CD4-positive, alpha-beta memory T cell (primary cell): Measurements from ENCODE around the gene CDH16. TPM values are rescaled to one million over a fixed set of nuclear protein-coding genes. Genes with fewer than 3 reads are reported as not detected.
A peak's percentile ranks its signal among the peaks of the same experiment; 100 is the strongest.

Experiments
- CTCF ChIA-PET: fragments of 350-600 bp; sonication (Branson Sonifier 250); formaldehyde crosslinking; loops from one replicate; lab custom pipeline; 2021; ENCODE audit warnings: inconsistent platforms; ENCODE audit not compliant: partially characterized antibody; lab: Charles Lee
- POLR2A ChIA-PET: fragments of 350-600 bp; sonication (Branson Sonifier 250); formaldehyde crosslinking; loops from one replicate; lab custom pipeline; 2021; ENCODE audit not compliant: partially characterized antibody; lab: Charles Lee
- DNase-seq, 5 donors: peaks; one replicate each; pipeline versions ENCODE4 v3.0.0 to v3.0.0-alpha.2; 2020 to 2022; ENCODE audit warnings: mixed read lengths in 1 of 5
- H3K27ac ChIP-seq: one replicate; pipeline ENCODE4 v1.7.0; 2013; ENCODE audit warnings: low read depth, low read length
- H3K27me3 ChIP-seq: 2 replicates; pipeline ENCODE4 v1.7.0; 2013; ENCODE audit warnings: mild to moderate bottlenecking, low read length, moderate library complexity; ENCODE audit not compliant: insufficient read depth
- H3K36me3 ChIP-seq: 2 replicates; pipeline ENCODE4 v1.7.0; 2013; ENCODE audit warnings: mild to moderate bottlenecking, low read length, moderate library complexity; ENCODE audit not compliant: insufficient read depth
- H3K4me1 ChIP-seq: 2 replicates; pipeline ENCODE4 v1.7.0; 2013; ENCODE audit warnings: mild to moderate bottlenecking, low read length, moderate library complexity; ENCODE audit not compliant: insufficient read depth
- H3K4me3 ChIP-seq, 2 donors: one replicate each; pipeline ENCODE4 v1.7.0; 2013; ENCODE audit warnings: low read length in 2 of 2, mild to moderate bottlenecking in 1 of 2
- H3K9me3 ChIP-seq, 2 donors: one replicate each; pipeline ENCODE4 v1.7.0; 2013; ENCODE audit warnings: low read length in 2 of 2, control low read depth in 1 of 2; ENCODE audit not compliant: control insufficient read depth in 1 of 2
- H3K27ac Mint-ChIP-seq, 7 donors: one replicate each; pipeline ENCODE4 v1.8.0; 2020 to 2021; ENCODE audit warnings: mixed read lengths in 7 of 7, mild to moderate bottlenecking in 6 of 7, inconsistent platforms in 3 of 7, moderate library complexity in 3 of 7
- H3K27me3 Mint-ChIP-seq, 2 donors: one replicate each; pipeline ENCODE4 v1.8.0; 2020 to 2021; ENCODE audit warnings: mixed read lengths in 2 of 2
- H3K36me3 Mint-ChIP-seq, 2 donors: one replicate each; pipeline ENCODE4 v1.8.0; 2020 to 2021; ENCODE audit warnings: mixed read lengths in 2 of 2, inconsistent platforms in 1 of 2, mild to moderate bottlenecking in 1 of 2
- H3K4me1 Mint-ChIP-seq, 4 donors: one replicate each; pipeline ENCODE4 v1.8.0; 2020 to 2021; ENCODE audit warnings: mixed read lengths in 4 of 4, mild to moderate bottlenecking in 1 of 4
- H3K4me3 Mint-ChIP-seq, 8 donors: one replicate each; pipeline ENCODE4 v1.8.0; 2020 to 2021; ENCODE audit warnings: mixed read lengths in 8 of 8, mild to moderate bottlenecking in 7 of 8, moderate library complexity in 6 of 8, inconsistent platforms in 3 of 8
- H3K9me3 Mint-ChIP-seq, 8 donors: one replicate each; pipeline ENCODE4 v1.8.0; 2020 to 2021; ENCODE audit warnings: mixed read lengths in 8 of 8, mild to moderate bottlenecking in 5 of 8, inconsistent platforms in 3 of 8, moderate library complexity in 1 of 8
- intact Hi-C: fragments of 100-400 bp; cut with micrococcal nuclease; formaldehyde crosslinking; loops from one replicate; pipeline ENCODE4 v1.15.1; 2023
- polyA plus RNA-seq, 2 donors: library from polyadenylated mRNA; unstranded; fragments of 300-500 nt; fragmentation: Illumina TruSeq; gene quantifications; one replicate each; pipeline ENCODE4 v1.2.3, GENCODE V29; 2021
- total RNA-seq, 2 experiments: library from RNA; stranded (reverse); gene quantifications; one replicate each; pipeline ENCODE4 v1.2.3, GENCODE V29; 2021

Gene CDH16
- total and polyA plus RNA-seq, 4 experiments from 2014 or later, result not detected

GRCh38 chr16:66862023-66862520 lies 56.6 kb downstream of the CDH16 start:
- POLR2A ChIA-PET, result interaction anchor here (1.2 kb wide), 1 partner anchor 10 kb away, joined by 3 read pairs; no protein-coding TSS in a partner anchor
- no peaks in the 10 kb centered on the region for H3K4me1 Mint-ChIP-seq
- intact Hi-C loops, result no loop called here

GRCh38 chr16:66859397-66860068 lies 59.2 kb downstream of the CDH16 start:
- Mint-ChIP-seq H3K9me3 (no peaks in the 10 kb centered on the region), H3K4me1 (no peaks in the 10 kb centered on the region), H3K27ac (peak overlapping the region in 3 of 7 donors; percentile 10 to 57 (median 23)), H3K4me3 (no peak overlapping the region), H3K36me3 (no peaks in the 10 kb centered on the region), H3K27me3 (no peaks in the 10 kb centered on the region)
- Histone ChIP-seq H3K4me3 (no peak overlapping the region), H3K9me3 (no peaks in the 10 kb centered on the region), H3K27ac (no peak overlapping the region), H3K4me1 (no peaks in the 10 kb centered on the region), H3K27me3 (no peaks in the 10 kb centered on the region), H3K36me3 (no peaks in the 10 kb centered on the region)
- intact Hi-C loops, result no loop called here
- POLR2A ChIA-PET, result interaction anchor here (1.2 kb wide), 1 partner anchor 29 kb away, joined by 3 read pairs; the partner anchor contains the start of gene NAE1
- CTCF ChIA-PET, result interaction anchor here (0.7 to 2.5 kb wide), 7 partner anchors 8 to 296 kb away, joined by 3 to 10 read pairs (median 7); partner anchors contain the start of gene NAE1
- no peak for DNase-seq

More at GRCh38 chr16:66862023-66862520, 56.6 kb downstream of the CDH16 start:
- Mint-ChIP-seq H3K27me3 (no peaks in the 10 kb centered on the region), H3K36me3 (no peaks in the 10 kb centered on the region), H3K27ac (no peak overlapping the region), H3K4me3 (no peak overlapping the region), H3K9me3 (no peaks in the 10 kb centered on the region)
- H3K27me3 ChIP-seq, result no peaks in the 10 kb centered on the region
- no peak overlapping the region for H3K4me3 ChIP-seq
- H3K9me3 ChIP-seq, result no peaks in the 10 kb centered on the region
- CTCF ChIA-PET, result interaction anchor here (0.8 to 2.8 kb wide), 5 partner anchors 9 to 110 kb away, joined by 3 to 11 read pairs (median 5); partner anchors contain the start of genes DYNC1LI2 and NAE1
- no peaks in the 10 kb centered on the region for H3K36me3 ChIP-seq
- H3K4me1 ChIP-seq, result no peaks in the 10 kb centered on the region
- no peak for DNase-seq
- no peak overlapping the region for H3K27ac ChIP-seq

DNA sequence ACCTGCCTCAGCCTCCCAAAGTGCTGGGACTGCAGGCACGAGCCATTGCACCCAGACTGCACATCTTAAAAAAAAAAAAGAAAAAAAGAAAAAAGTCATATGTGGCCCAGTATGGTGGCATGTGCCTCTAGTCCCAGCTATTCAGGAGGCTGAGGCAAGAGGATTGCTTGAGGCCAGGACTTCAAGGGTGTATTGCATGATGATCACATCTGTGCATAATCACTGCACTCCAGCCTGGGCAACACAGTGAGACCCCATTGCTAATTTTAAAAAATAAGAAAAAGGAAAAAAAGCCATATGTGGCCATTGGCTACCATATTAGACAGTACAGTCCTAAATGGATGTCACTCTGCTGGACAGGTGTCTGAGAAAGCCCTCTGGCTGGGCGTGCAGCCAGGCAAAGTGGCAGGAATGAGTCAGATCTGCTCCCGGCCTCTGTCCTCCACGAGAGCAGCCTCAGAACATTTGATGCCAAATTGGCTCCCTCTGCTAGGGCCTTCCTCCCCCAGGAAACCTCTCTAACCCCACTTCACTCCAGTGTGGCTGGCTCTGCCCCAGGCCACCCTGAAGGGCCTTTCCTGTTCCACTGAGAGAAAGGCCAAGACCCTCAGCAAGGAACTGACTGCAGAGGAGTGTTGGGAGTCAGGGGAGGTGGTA lies 59.8 kb downstream of the CDH16 start:
- Histone ChIP-seq H3K27ac (no peak overlapping the region), H3K9me3 (no peaks in the 10 kb centered on the region), H3K4me1 (no peaks in the 10 kb centered on the region), H3K36me3 (no peaks in the 10 kb centered on the region), H3K4me3 (no peak overlapping the region), H3K27me3 (no peaks in the 10 kb centered on the region)
- H3K27ac Mint-ChIP-seq, result peak overlapping the region in 1 of 7 donors; percentile 57
- no peaks in the 10 kb centered on the region for H3K27me3 Mint-ChIP-seq
- H3K4me1 Mint-ChIP-seq, result no peaks in the 10 kb centered on the region
- H3K9me3 Mint-ChIP-seq, result no peaks in the 10 kb centered on the region
- no peak for DNase-seq
- intact Hi-C loops, result no loop called here
- H3K36me3 Mint-ChIP-seq, result no peaks in the 10 kb centered on the region
- no peak overlapping the region for H3K4me3 Mint-ChIP-seq
- POLR2A ChIA-PET, result no interaction called here
- CTCF ChIA-PET, result interaction anchor here (2.5 kb wide), 1 partner anchor 9 kb away, joined by 9 read pairs; no protein-coding TSS in a partner anchor

Other genes starting within 250 kb of the CDH16 start
- gene CMTM4, start 222.1 kb downstream of the CDH16 start, total RNA-seq, result 1 to 10 TPM; 2.0 to 2.2 TPM
- gene CMTM4, start 222.1 kb downstream of the CDH16 start, polyA plus RNA-seq, result under 1 TPM in 1 of 2 donors, not detected in 1; 0.21 TPM
- gene DYNC1LI2, start 167.3 kb downstream of the CDH16 start, total RNA-seq, result 10 to 100 TPM; 73.2 to 78.1 TPM
- 10 to 100 TPM; 16.0 to 32.9 TPM for gene DYNC1LI2, start 167.3 kb downstream of the CDH16 start, polyA plus RNA-seq
- gene TERB1, start 117.3 kb downstream of the CDH16 start, total RNA-seq, result 1 to 10 TPM in 1 of 2 experiments, under 1 TPM in 1; 0.83 to 1.1 TPM
- gene TERB1, start 117.3 kb downstream of the CDH16 start, polyA plus RNA-seq, result not detected
- gene NAE1, start 87.9 kb downstream of the CDH16 start, total RNA-seq, result 10 to 100 TPM; 93.8 to 95.3 TPM
- 100 to 1,000 TPM in 1 of 2 donors, 10 to 100 TPM in 1; 70.4 to 101 TPM for gene NAE1, start 87.9 kb downstream of the CDH16 start, polyA plus RNA-seq
- not detected for gene CA7, start 74.5 kb downstream of the CDH16 start, total RNA-seq
- gene CA7, start 74.5 kb downstream of the CDH16 start, polyA plus RNA-seq, result not detected
- gene PDP2, start 38.4 kb downstream of the CDH16 start, total RNA-seq, result 10 to 100 TPM; 16.3 to 19.3 TPM
- gene PDP2, start 38.4 kb downstream of the CDH16 start, polyA plus RNA-seq, result 1 to 10 TPM; 2.4 to 4.0 TPM
- gene RRAD, start 6.7 kb upstream of the CDH16 start, total RNA-seq, result under 1 TPM; 0.29 to 0.58 TPM
- gene RRAD, start 6.7 kb upstream of the CDH16 start, polyA plus RNA-seq, result not detected
- gene CIAO2B, start 15.5 kb upstream of the CDH16 start, total RNA-seq, result 10 to 100 TPM; 72.7 to 75.0 TPM
- gene CIAO2B, start 15.5 kb upstream of the CDH16 start, polyA plus RNA-seq, result 100 to 1,000 TPM; 128 to 150 TPM
- gene CES2, start 16.6 kb upstream of the CDH16 start, total RNA-seq, result 10 to 100 TPM; 46.5 to 51.0 TPM
- gene CES2, start 16.6 kb upstream of the CDH16 start, polyA plus RNA-seq, result 10 to 100 TPM; 25.4 to 30.4 TPM
- gene CES3, start 42.4 kb upstream of the CDH16 start, total RNA-seq, result under 1 TPM; 0.32 to 0.61 TPM
- gene CES3, start 42.4 kb upstream of the CDH16 start, polyA plus RNA-seq, result not detected
- 10 to 100 TPM; 19.8 to 21.9 TPM for gene CES4A, start 69.7 kb upstream of the CDH16 start, total RNA-seq
- 10 to 100 TPM in 1 of 2 donors, 1 to 10 TPM in 1; 4.1 to 12.2 TPM for gene CES4A, start 69.7 kb upstream of the CDH16 start, polyA plus RNA-seq
- gene CBFB, start 110.3 kb upstream of the CDH16 start, total RNA-seq, result 100 to 1,000 TPM; 112 TPM
- gene CBFB, start 110.3 kb upstream of the CDH16 start, polyA plus RNA-seq, result 100 to 1,000 TPM; 102 to 108 TPM
- 10 to 100 TPM; 22.2 to 22.7 TPM for gene PHAF1, start 191.1 kb upstream of the CDH16 start, total RNA-seq
- 10 to 100 TPM in 1 of 2 donors, 1 to 10 TPM in 1; 7.5 to 16.1 TPM for gene PHAF1, start 191.1 kb upstream of the CDH16 start, polyA plus RNA-seq
- 10 to 100 TPM; 10.0 to 10.4 TPM for gene B3GNT9, start 232.1 kb upstream of the CDH16 start, total RNA-seq
- 10 to 100 TPM; 10.0 to 11.8 TPM for gene B3GNT9, start 232.1 kb upstream of the CDH16 start, polyA plus RNA-seq
- gene TRADD, start 241.0 kb upstream of the CDH16 start, total RNA-seq, result 100 to 1,000 TPM; 161 to 173 TPM
- gene TRADD, start 241.0 kb upstream of the CDH16 start, polyA plus RNA-seq, result 100 to 1,000 TPM; 221 to 285 TPM
- gene FBXL8, start 241.1 kb upstream of the CDH16 start, total RNA-seq, result 10 to 100 TPM; 69.9 to 76.2 TPM
- gene FBXL8, start 241.1 kb upstream of the CDH16 start, polyA plus RNA-seq, result 10 to 100 TPM; 19.2 to 26.5 TPM
- 10 to 100 TPM; 93.6 to 98.7 TPM for gene HSF4, start 245.9 kb upstream of the CDH16 start, total RNA-seq
- under 1 TPM in 1 of 2 donors, not detected in 1; 0.37 TPM for gene HSF4, start 245.9 kb upstream of the CDH16 start, polyA plus RNA-seq